ENCODE data around the gene AKAP13. TPM values are rescaled to one million over a fixed set of nuclear protein-coding genes. Genes with fewer than 3 reads are reported as not detected.

Gene AKAP13
- polyA plus RNA-seq, 1 of the 3 experiments (the other 2 are of a cell fraction): 8.4 TPM

- WGBS (ENCODE audit: low lambda C conversion rate): 96% methylated on average over 2 of the region's 2 CpGs
Observed at GRCh38 chr15:85422607-85423006, 42.2 kb downstream of the AKAP13 start.

GRCh38 chr15:85423256-85423655, 42.9 kb downstream of the AKAP13 start:
- peaks cover 46% of the 10 kb centered on the region for H4K20me1 ChIP-seq (ENCODE audit: insufficient read depth)

More at GRCh38 chr15:85422607-85423006, 42.2 kb downstream of the AKAP13 start:
- Histone ChIP-seq H3K9ac (no peak overlapping the region), H3K9me3 (no peaks in the 10 kb centered on the region), H3K9me2 (no peaks in the 10 kb centered on the region), H3F3A (replicated peaks; ENCODE audit: insufficient read depth) (peaks cover 10% of the 10 kb centered on the region), H3K4me2 (no peak overlapping the region), H3K4me3 (ENCODE audit: low read depth in 2 of 2, low read length in 1 of 2) (no peak overlapping the region), H2AFZ (ENCODE audit: low read depth) (no peak overlapping the region), H4K20me1 (ENCODE audit: insufficient read depth) (peaks cover 46% of the 10 kb centered on the region), H3K27me3 (ENCODE audit: insufficient read depth) (no peaks in the 10 kb centered on the region), H3K4me1 (ENCODE audit: control insufficient read depth in 1 of 2, insufficient read depth in 2 of 2, low read depth in 1 of 2, low read length in 1 of 2) (peaks cover 0 to 13% of the 10 kb centered on the region in 2 experiments; a peak in 2 of 4 replicates), H3K27ac (ENCODE audit: low read depth in 2 of 2, low read length in 1 of 2) (no peak overlapping the region), H3K36me3 (replicated peaks in 1 of 2; ENCODE audit: control insufficient read depth in 1 of 2, insufficient read depth in 2 of 2, low read length in 1 of 2) (no peaks in the 10 kb centered on the region), H3K79me2 (ENCODE audit: insufficient read depth) (peaks cover 95% of the 10 kb centered on the region)
- TF ChIP-seq JUND (IDR thresholded peaks at IDR 0.05) (no peak), RXRA (IDR thresholded peaks at IDR 0.05; ENCODE audit: borderline replicate concordance, low read depth) (no peak), FOXJ3 (CRISPR knock-in tag; IDR thresholded peaks at IDR 0.05) (no peak), EZH2phosphoT487 (IDR thresholded peaks at IDR 0.05; ENCODE audit: borderline replicate concordance, low read depth) (no peak), SIN3A (IDR thresholded peaks at IDR 0.05; ENCODE audit: borderline replicate concordance, low read depth, low read length) (no peak), MXI1 (IDR thresholded peaks at IDR 0.05; ENCODE audit: low read depth, low read length) (no peak), TCF12 (IDR thresholded peaks at IDR 0.05) (no peak), NRF1 (IDR thresholded peaks at IDR 0.05; ENCODE audit: low read depth, low read length) (no peak), POLR2AphosphoS5 (IDR thresholded peaks at IDR 0.05; ENCODE audit: low read depth, low read length) (no peak), ZBTB33 (IDR thresholded peaks at IDR 0.05; ENCODE audit: borderline replicate concordance, low read depth) (no peak)
- ChIA-PET CTCF (no interaction called here), POLR2A (no interaction called here)
- no peak for DNase-seq

GRCh38 chr15:85424154-85424553, 43.8 kb downstream of the AKAP13 start:
- Histone ChIP-seq H3K9me2 (no peaks in the 10 kb centered on the region), H3F3A (replicated peaks; ENCODE audit: insufficient read depth) (peaks cover 10% of the 10 kb centered on the region), H3K79me2 (ENCODE audit: insufficient read depth) (peaks cover 97% of the 10 kb centered on the region), H4K20me1 (ENCODE audit: insufficient read depth) (peaks cover 46% of the 10 kb centered on the region), H3K36me3 (replicated peaks in 1 of 2; ENCODE audit: control insufficient read depth in 1 of 2, insufficient read depth in 2 of 2, low read length in 1 of 2) (no peaks in the 10 kb centered on the region), H2AFZ (ENCODE audit: low read depth) (no peak overlapping the region), H3K27ac (ENCODE audit: low read depth in 2 of 2, low read length in 1 of 2) (no peak overlapping the region), H3K4me2 (no peak overlapping the region), H3K4me1 (ENCODE audit: control insufficient read depth in 1 of 2, insufficient read depth in 2 of 2, low read depth in 1 of 2, low read length in 1 of 2) (peaks cover 0 to 13% of the 10 kb centered on the region in 2 experiments; a peak in 2 of 4 replicates), H3K27me3 (ENCODE audit: insufficient read depth) (no peaks in the 10 kb centered on the region), H3K9ac (no peak overlapping the region), H3K9me3 (no peaks in the 10 kb centered on the region), H3K4me3 (ENCODE audit: low read depth in 2 of 2, low read length in 1 of 2) (no peak overlapping the region)
- ChIA-PET POLR2A (no interaction called here), CTCF (no interaction called here)
- 88% methylated on average over 1 of the region's 1 CpG for WGBS (ENCODE audit: low lambda C conversion rate)
- DNase-seq: no peak
- TF ChIP-seq SMC3 (IDR thresholded peaks at IDR 0.05; ENCODE audit: low read depth, low read length): no peak
- TF ChIP-seq ELF1 (IDR thresholded peaks at IDR 0.05): no peak
- no peak for TF ChIP-seq TEAD4 (IDR thresholded peaks at IDR 0.05; ENCODE audit: borderline replicate concordance, insufficient read depth)
- TF ChIP-seq SIN3A (IDR thresholded peaks at IDR 0.05; ENCODE audit: borderline replicate concordance, low read depth, low read length): no peak
- no peak for TF ChIP-seq MAX (IDR thresholded peaks at IDR 0.05; ENCODE audit: low read depth)
- no peak for TF ChIP-seq JUND (IDR thresholded peaks at IDR 0.05)
- no peak for TF ChIP-seq YY1 (IDR thresholded peaks at IDR 0.05; ENCODE audit: low read depth)
- TF ChIP-seq TAF1 (IDR thresholded peaks at IDR 0.05; ENCODE audit: borderline replicate concordance, low read depth, low read length): no peak
- no peak for TF ChIP-seq EP300 (IDR thresholded peaks at IDR 0.05; ENCODE audit: borderline replicate concordance in 1 of 2, low read depth in 1 of 2, low read length in 1 of 2)
- no peak for TF ChIP-seq USF2 (IDR thresholded peaks at IDR 0.05; ENCODE audit: borderline replicate concordance, low read depth, low read length)
- no peak for TF ChIP-seq NFIC (IDR thresholded peaks at IDR 0.05; ENCODE audit: borderline replicate concordance)
- no peak for TF ChIP-seq FOXJ3 (CRISPR knock-in tag; IDR thresholded peaks at IDR 0.05)
- no peak for TF ChIP-seq GABPA (IDR thresholded peaks at IDR 0.05; ENCODE audit: low read depth)
- TF ChIP-seq POLR2AphosphoS5 (IDR thresholded peaks at IDR 0.05; ENCODE audit: low read depth, low read length): no peak
- TF ChIP-seq RAD21 (IDR thresholded peaks at IDR 0.05; ENCODE audit: low read length): no peak
- TF ChIP-seq EZH2phosphoT487 (IDR thresholded peaks at IDR 0.05; ENCODE audit: borderline replicate concordance, low read depth): no peak

More at GRCh38 chr15:85423256-85423655, 42.9 kb downstream of the AKAP13 start:
- Histone ChIP-seq H3K9ac (no peak overlapping the region), H3K4me2 (no peak overlapping the region), H3K4me3 (ENCODE audit: low read depth in 2 of 2, low read length in 1 of 2) (no peak overlapping the region), H3K79me2 (ENCODE audit: insufficient read depth) (peaks cover 97% of the 10 kb centered on the region), H3K27me3 (ENCODE audit: insufficient read depth) (no peaks in the 10 kb centered on the region), H3K4me1 (ENCODE audit: control insufficient read depth in 1 of 2, insufficient read depth in 2 of 2, low read depth in 1 of 2, low read length in 1 of 2) (peaks cover 0 to 13% of the 10 kb centered on the region in 2 experiments; a peak in 2 of 4 replicates), H3K36me3 (replicated peaks in 1 of 2; ENCODE audit: control insufficient read depth in 1 of 2, insufficient read depth in 2 of 2, low read length in 1 of 2) (no peaks in the 10 kb centered on the region), H3F3A (replicated peaks; ENCODE audit: insufficient read depth) (peaks cover 10% of the 10 kb centered on the region), H2AFZ (ENCODE audit: low read depth) (no peak overlapping the region), H3K27ac (ENCODE audit: low read depth in 2 of 2, low read length in 1 of 2) (no peak overlapping the region), H3K9me2 (no peaks in the 10 kb centered on the region), H3K9me3 (no peaks in the 10 kb centered on the region)
- TF ChIP-seq RAD21 (IDR thresholded peaks at IDR 0.05; ENCODE audit: low read length) (no peak), GABPA (IDR thresholded peaks at IDR 0.05; ENCODE audit: low read depth) (no peak)
- CTCF ChIA-PET: no interaction called here
- POLR2A ChIA-PET: no interaction called here
- DNase-seq: no peak

All from SK-N-SH (cell line).